HFFc6 (cell line): ENCODE measurements around the gene PRPF40B. TPM values are rescaled to one million over a fixed set of nuclear protein-coding genes. Genes with fewer than 3 reads are reported as not detected.

Experiments
- DNase-seq: peaks from one replicate; pipeline ENCODE4 v3.0.0-alpha.2; 2018
- H3K27ac Mint-ChIP-seq: 2 replicates; pipeline ENCODE4 v1.8.0; 2020; ENCODE audit warnings: mild to moderate bottlenecking, mixed read lengths
- H3K27me3 Mint-ChIP-seq: 2 replicates; pipeline ENCODE4 v1.8.0; 2021; ENCODE audit warnings: mild to moderate bottlenecking, moderate library complexity, mixed read lengths; ENCODE audit not compliant: insufficient read depth
- H3K36me3 Mint-ChIP-seq: 2 replicates; pipeline ENCODE4 v1.8.0; 2021; ENCODE audit warnings: low read depth, mixed read lengths
- H3K4me1 Mint-ChIP-seq: 2 replicates; pipeline ENCODE4 v1.8.0; 2020; ENCODE audit warnings: low read depth, mixed read lengths
- H3K4me3 Mint-ChIP-seq: 2 replicates; pipeline ENCODE4 v1.8.0; 2020; ENCODE audit warnings: mild to moderate bottlenecking, moderate library complexity, mixed read lengths
- H3K9me3 Mint-ChIP-seq: 2 replicates; pipeline ENCODE4 v1.8.0; 2020; ENCODE audit warnings: mild to moderate bottlenecking, mixed read lengths
- CTCF ChIP-seq: fragments of 200-600 bp; sonication (generic); IDR thresholded peaks from 2 replicates; pipeline ENCODE4 v1.5.0; 2021; ENCODE audit warnings: antibody characterized with exemption, mild to moderate bottlenecking
- total RNA-seq, 6 experiments: library from RNA; stranded (reverse); fragmentation: NEBNext Ultra II Directional; extraction: Animal tissue kit (Norgen Biotek cat#: 25700); gene quantifications; 2 replicates in 1 of 6; 3 replicates in 5 of 6; pipeline ENCODE4 v1.2.3, GENCODE V29; 2021

PRPF40B gene
- total RNA-seq, 6 experiments from 2014 or later: 10.3 to 11.9 (median 11.2) TPM

- Mint-ChIP-seq H3K27ac (no peak overlapping the region), H3K9me3 (no peaks in the 10 kb centered on the region), H3K4me1 (peaks cover 32% of the 10 kb centered on the region), H3K36me3 (no peaks in the 10 kb centered on the region), H3K4me3 (no peak overlapping the region), H3K27me3 (peaks cover 3% of the 10 kb centered on the region; the same call in 1 of the 2 replicates)
- no peak for TF ChIP-seq CTCF
- DNase-seq: peak; percentile 46
These were observed 70.6 kb downstream of the PRPF40B start for GRCh38 chr12:49693931-49694444.

Other genes starting within 250 kb of the PRPF40B start
- gene KCNH3, start 84.5 kb upstream of the PRPF40B start, total RNA-seq: under 1 TPM in 2 of 6 experiments, not detected in 4; 0.05 to 0.10 TPM
- gene MCRS1, start 55.4 kb upstream of the PRPF40B start, total RNA-seq: 10 to 100 TPM; 46.2 to 59.8 (median 55.4) TPM
- gene FAM186B, start 17.9 kb upstream of the PRPF40B start, total RNA-seq: under 1 TPM; 0.21 to 0.46 (median 0.31) TPM
- 10 to 100 TPM; 15.8 to 21.8 (median 19.5) TPM for gene FMNL3, start 83.8 kb downstream of the PRPF40B start, total RNA-seq
- 100 to 1,000 TPM; 471 to 545 (median 497) TPM for gene TMBIM6, start 118.0 kb downstream of the PRPF40B start, total RNA-seq
- gene NCKAP5L, start 204.9 kb downstream of the PRPF40B start, total RNA-seq: 10 to 100 TPM; 24.4 to 37.5 (median 25.0) TPM
- 1 to 10 TPM; 1.5 to 2.9 (median 2.0) TPM for gene BCDIN3D, start 219.5 kb downstream of the PRPF40B start, total RNA-seq